Mammary epithelial cell (primary cell): Measurements from ENCODE around the gene SURF6.

Experiments used
- EZH2 ChIP-seq: IDR thresholded peaks from 2 replicates; pipeline ENCODE4 v1.6.1; 2012; ENCODE audit warnings: low read length, inconsistent platforms, borderline replicate concordance
- TF ChIP-seq, protein P1 (sequence below), 2 donors: IDR thresholded peaks in 1 of 2; conservative IDR thresholded peaks in 1 of 2; 2 replicates each; pipeline ENCODE4 v1.5.1; 2011 to 2012; ENCODE audit warnings: inconsistent platforms in 2 of 2, low read length in 2 of 2, mild to moderate bottlenecking in 2 of 2, control low read depth in 1 of 2, low read depth in 1 of 2; ENCODE audit not compliant: insufficient read depth in 1 of 2; ENCODE audit errors: extremely low read depth in 1 of 2

DNA sequence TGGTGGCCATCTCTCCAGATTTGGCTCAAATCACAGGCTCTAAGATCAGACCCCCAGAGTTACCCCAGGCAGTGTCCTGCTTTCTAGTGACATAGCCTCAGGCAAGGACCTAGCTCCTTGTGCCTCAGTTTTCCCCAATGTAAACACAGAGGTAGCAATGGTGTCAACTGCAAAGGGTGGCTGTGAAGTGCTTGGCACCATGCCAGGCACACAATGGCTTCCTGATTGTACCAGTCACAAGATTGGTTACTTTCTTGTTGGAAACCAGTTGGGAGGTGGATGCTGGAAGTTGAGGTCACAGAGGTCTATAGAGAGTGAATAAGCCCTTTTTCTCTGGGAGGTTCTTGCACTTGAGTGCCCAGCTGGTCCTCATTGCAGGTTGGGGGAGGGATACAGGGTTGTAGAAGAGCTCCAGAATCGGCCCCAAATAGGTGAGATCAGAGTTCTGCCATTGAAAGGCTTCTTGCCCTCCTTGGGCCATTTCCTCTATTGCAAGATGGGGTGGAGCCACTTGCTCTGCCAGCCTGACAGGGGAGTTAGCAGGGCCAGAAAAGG, 42.5 kb upstream of the SURF6 start:
- TF ChIP-seq, protein P1, sequence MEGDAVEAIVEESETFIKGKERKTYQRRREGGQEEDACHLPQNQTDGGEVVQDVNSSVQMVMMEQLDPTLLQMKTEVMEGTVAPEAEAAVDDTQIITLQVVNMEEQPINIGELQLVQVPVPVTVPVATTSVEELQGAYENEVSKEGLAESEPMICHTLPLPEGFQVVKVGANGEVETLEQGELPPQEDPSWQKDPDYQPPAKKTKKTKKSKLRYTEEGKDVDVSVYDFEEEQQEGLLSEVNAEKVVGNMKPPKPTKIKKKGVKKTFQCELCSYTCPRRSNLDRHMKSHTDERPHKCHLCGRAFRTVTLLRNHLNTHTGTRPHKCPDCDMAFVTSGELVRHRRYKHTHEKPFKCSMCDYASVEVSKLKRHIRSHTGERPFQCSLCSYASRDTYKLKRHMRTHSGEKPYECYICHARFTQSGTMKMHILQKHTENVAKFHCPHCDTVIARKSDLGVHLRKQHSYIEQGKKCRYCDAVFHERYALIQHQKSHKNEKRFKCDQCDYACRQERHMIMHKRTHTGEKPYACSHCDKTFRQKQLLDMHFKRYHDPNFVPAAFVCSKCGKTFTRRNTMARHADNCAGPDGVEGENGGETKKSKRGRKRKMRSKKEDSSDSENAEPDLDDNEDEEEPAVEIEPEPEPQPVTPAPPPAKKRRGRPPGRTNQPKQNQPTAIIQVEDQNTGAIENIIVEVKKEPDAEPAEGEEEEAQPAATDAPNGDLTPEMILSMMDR (conservative IDR thresholded peaks at IDR 0.05 in 1 of 2, IDR thresholded peaks at IDR 0.05 in 1 of 2; ENCODE audit: extremely low read depth in 1 of 2, insufficient read depth in 1 of 2, low read depth in 1 of 2, low read length in 2 of 2), result no peak
- no peak for TF ChIP-seq EZH2
